Measurements from ENCODE around the gene CDH11. TPM values are rescaled to one million over a fixed set of nuclear protein-coding genes. Genes with fewer than 3 reads are reported as not detected.

CDH11 gene
- total RNA-seq, 1 donor from 2014 or later = 42.6 TPM

DNA sequence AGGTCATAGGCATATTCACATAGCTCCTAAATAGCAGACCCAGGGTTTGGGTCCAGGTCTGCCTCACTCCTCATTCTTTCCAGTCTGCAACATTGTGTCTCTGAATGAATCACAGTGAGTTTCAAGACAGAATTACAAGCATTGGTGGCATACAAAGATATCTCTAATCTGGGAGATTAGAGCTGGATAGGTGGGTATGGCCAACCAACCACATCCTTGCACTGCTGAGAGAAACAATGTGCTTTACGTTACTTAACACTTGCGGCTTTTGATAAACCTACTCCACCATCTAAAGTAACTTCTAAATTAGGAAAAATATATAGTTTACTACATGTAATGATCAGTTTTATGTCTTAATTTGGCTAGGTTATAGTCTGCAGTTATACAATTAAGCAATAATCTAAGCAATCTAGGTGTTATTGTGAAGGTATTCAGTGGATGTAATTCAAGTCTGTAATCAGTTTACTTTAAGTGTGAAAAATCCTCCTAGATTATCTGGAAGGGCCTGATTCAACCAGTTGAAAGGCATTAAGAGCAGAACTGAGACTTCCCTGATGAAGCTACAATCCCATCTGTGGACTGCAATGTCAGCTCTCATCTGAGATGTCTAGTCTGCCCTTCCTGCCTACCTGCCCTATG, 26.7 kb downstream of the CDH11 start:
- no peak for DNase-seq (ENCODE audit: low spot score)
- TF ChIP-seq, protein P1, sequence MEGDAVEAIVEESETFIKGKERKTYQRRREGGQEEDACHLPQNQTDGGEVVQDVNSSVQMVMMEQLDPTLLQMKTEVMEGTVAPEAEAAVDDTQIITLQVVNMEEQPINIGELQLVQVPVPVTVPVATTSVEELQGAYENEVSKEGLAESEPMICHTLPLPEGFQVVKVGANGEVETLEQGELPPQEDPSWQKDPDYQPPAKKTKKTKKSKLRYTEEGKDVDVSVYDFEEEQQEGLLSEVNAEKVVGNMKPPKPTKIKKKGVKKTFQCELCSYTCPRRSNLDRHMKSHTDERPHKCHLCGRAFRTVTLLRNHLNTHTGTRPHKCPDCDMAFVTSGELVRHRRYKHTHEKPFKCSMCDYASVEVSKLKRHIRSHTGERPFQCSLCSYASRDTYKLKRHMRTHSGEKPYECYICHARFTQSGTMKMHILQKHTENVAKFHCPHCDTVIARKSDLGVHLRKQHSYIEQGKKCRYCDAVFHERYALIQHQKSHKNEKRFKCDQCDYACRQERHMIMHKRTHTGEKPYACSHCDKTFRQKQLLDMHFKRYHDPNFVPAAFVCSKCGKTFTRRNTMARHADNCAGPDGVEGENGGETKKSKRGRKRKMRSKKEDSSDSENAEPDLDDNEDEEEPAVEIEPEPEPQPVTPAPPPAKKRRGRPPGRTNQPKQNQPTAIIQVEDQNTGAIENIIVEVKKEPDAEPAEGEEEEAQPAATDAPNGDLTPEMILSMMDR (IDR thresholded peaks at IDR 0.05; ENCODE audit: unreplicated experiment) = no peak
- Mint-ChIP-seq H3K36me3 (ENCODE audit: low read depth, unreplicated experiment) (no peaks in the 10 kb centered on the region), H3K27ac (ENCODE audit: unreplicated experiment) (no peak overlapping the region), H3K4me1 (ENCODE audit: unreplicated experiment) (no peaks in the 10 kb centered on the region), H3K4me3 (ENCODE audit: unreplicated experiment) (no peak overlapping the region), H3K27me3 (ENCODE audit: unreplicated experiment) (peaks cover 2% of the 10 kb centered on the region), H3K9me3 (ENCODE audit: unreplicated experiment) (no peaks in the 10 kb centered on the region)

DNA sequence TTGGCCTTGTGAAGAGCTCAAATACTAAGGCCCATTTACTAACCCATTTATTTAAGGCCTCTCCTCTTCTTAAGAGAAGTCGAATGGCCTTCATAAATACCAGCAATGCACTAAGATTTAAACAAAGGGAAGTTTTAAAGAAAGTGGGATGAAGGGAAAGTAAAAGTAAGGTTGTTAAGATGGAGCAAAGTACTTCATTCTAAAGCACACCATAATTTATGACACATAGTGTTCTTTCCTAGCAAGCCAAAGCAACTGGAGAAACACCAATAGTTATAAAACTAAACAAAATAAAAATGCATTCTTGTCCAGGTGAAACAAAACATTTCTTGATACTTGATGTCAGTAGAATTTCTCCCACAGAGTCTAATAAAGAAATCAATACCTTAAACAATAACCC, 27.9 kb downstream of the CDH11 start:
- Mint-ChIP-seq H3K27me3 (ENCODE audit: unreplicated experiment) (no peaks in the 10 kb centered on the region), H3K4me3 (ENCODE audit: unreplicated experiment) (no peak overlapping the region), H3K9me3 (ENCODE audit: unreplicated experiment) (no peaks in the 10 kb centered on the region), H3K36me3 (ENCODE audit: low read depth, unreplicated experiment) (no peaks in the 10 kb centered on the region), H3K4me1 (ENCODE audit: unreplicated experiment) (no peaks in the 10 kb centered on the region), H3K27ac (ENCODE audit: unreplicated experiment) (no peak overlapping the region)
- TF ChIP-seq, protein P1 (IDR thresholded peaks at IDR 0.05; ENCODE audit: unreplicated experiment) = no peak
- DNase-seq (ENCODE audit: low spot score) = no peak

DNA sequence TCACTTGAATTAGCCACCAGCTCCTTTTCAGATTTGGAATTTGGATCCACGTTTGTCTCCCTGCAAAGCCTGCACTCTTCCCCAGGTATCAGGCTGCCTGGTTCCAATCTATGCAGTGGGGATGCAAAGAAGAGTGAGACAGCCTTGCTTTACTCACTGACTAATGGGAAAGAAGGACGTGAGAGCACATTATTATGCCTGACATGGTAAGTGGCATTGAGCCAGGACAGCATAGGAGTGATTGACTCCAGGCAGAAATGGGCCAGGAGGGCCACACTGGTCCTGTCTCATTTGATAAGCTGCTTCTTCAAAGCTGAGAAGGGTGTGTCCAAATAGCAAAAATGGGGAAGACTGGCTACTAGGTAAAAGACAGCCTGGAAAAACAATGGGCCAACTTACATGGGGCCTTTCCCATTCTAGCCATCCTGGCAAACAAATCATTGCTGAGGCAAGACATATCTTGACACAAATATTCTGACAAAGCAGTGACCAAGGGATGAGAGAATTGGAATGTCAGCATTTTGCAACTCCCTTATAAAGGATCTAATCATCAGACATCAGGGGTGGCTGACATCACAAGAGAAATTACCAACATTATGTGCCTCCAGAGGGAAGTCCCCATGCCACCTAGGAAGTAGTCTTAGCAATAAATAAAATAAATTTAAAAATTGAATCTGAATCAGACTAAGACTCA, 38.6 kb downstream of the CDH11 start:
- Mint-ChIP-seq H3K4me1 (ENCODE audit: unreplicated experiment) (no peaks in the 10 kb centered on the region), H3K4me3 (ENCODE audit: unreplicated experiment) (no peak overlapping the region), H3K27me3 (ENCODE audit: unreplicated experiment) (no peaks in the 10 kb centered on the region), H3K9me3 (ENCODE audit: unreplicated experiment) (no peaks in the 10 kb centered on the region), H3K36me3 (ENCODE audit: low read depth, unreplicated experiment) (no peaks in the 10 kb centered on the region), H3K27ac (ENCODE audit: unreplicated experiment) (no peak overlapping the region)
- no peak for DNase-seq (ENCODE audit: low spot score)
- TF ChIP-seq, protein P1 (IDR thresholded peaks at IDR 0.05; ENCODE audit: unreplicated experiment) = no peak

DNA sequence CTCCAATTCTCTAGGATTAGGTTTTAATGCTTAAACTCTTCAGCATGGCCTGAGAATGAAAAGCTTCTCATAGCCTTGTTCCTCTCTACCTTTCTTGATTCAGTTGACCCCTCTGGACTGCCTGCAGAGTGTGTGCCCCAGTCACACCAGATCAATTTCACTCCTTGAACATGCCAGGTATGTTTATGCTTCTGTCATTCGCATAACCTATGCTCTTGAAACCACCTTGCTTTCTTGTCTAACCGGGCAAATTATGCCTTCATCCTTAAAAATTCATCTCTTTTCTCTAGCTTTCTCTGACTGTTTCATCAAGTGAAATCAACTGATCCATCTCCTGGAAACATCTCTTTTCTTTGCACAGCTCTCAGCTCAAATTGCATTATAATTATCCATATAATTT, 42.3 kb downstream of the CDH11 start:
- Mint-ChIP-seq H3K4me1 (ENCODE audit: unreplicated experiment) (no peaks in the 10 kb centered on the region), H3K4me3 (ENCODE audit: unreplicated experiment) (no peak overlapping the region), H3K27me3 (ENCODE audit: unreplicated experiment) (no peaks in the 10 kb centered on the region), H3K9me3 (ENCODE audit: unreplicated experiment) (no peaks in the 10 kb centered on the region), H3K36me3 (ENCODE audit: low read depth, unreplicated experiment) (no peaks in the 10 kb centered on the region), H3K27ac (ENCODE audit: unreplicated experiment) (no peak overlapping the region)
- no peak for DNase-seq (ENCODE audit: low spot score)
- TF ChIP-seq, protein P1 (IDR thresholded peaks at IDR 0.05; ENCODE audit: unreplicated experiment) = no peak

DNA sequence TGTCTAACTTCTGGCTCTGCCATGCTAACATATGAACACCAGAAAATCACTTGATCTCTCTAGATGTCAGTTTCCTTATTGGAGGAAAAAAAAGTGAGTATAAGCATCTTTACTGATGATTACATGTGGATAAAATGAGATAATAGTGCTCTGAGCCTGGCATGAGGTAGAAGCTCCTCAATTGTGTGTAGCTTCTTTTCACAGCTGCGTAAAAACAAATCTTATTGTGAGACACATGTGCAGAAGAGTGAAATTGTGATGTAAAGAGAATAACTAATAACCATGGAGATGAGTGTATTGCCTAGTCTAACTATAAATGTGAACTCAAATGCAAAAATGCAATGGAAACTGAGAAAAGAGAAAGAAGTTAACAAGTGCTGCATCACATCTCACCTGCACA, 44.7 kb downstream of the CDH11 start:
- H3K36me3 Mint-ChIP-seq (ENCODE audit: low read depth, unreplicated experiment) = no peaks in the 10 kb centered on the region
- TF ChIP-seq, protein P1 (IDR thresholded peaks at IDR 0.05; ENCODE audit: unreplicated experiment) = no peak
- H3K9me3 Mint-ChIP-seq (ENCODE audit: unreplicated experiment) = no peaks in the 10 kb centered on the region
- no peak overlapping the region for H3K27ac Mint-ChIP-seq (ENCODE audit: unreplicated experiment)
- no peak for DNase-seq (ENCODE audit: low spot score)
- no peaks in the 10 kb centered on the region for H3K4me1 Mint-ChIP-seq (ENCODE audit: unreplicated experiment)
- H3K4me3 Mint-ChIP-seq (ENCODE audit: unreplicated experiment) = no peak overlapping the region
- H3K27me3 Mint-ChIP-seq (ENCODE audit: unreplicated experiment) = peaks cover 1% of the 10 kb centered on the region

All from endothelial cell (in vitro differentiated cells).